Pancreas (tissue), 10 donors: ENCODE results near the gene CKS1B. TPM values are rescaled to one million over a fixed set of nuclear protein-coding genes. Genes with fewer than 3 reads are reported as not detected.
"Not testable (repeated sequence)": the region's sequence is repeated elsewhere in the genome, so short reads cannot be mapped to it uniquely, and the experiment has no call there.

Experiments
- ATAC-seq, 4 donors: fragments of 200-7000 bp; cut with Tn5 transposase; one replicate each; pipeline versions ENCODE4 v1.8.0 to v1.9.1; 2020; ENCODE audit warnings: mild to moderate bottlenecking in 4 of 4, moderate library complexity in 4 of 4
- DNase-seq, 6 donors: peaks; one replicate each; pipeline ENCODE4 v3.0.0-alpha.2; 2020
- FAIRE-seq: peaks from 2 replicates; lab custom pipeline; 2012; peaks lifted over from hg19 to GRCh38; lab: Jason Lieb, UNC
- H3K27ac ChIP-seq, 4 donors: fragments of 200-600 bp; sonication (generic); 1 replicate in 3 of 4; 2 replicates in 1 of 4; pipeline versions ENCODE4 v1.5.0 to v1.8.0; 2020
- H3K27me3 ChIP-seq, 4 donors: fragments of 200-600 bp; one replicate each; pipeline ENCODE4 v1.8.0; 2021
- H3K36me3 ChIP-seq, 3 donors: fragments of 200-600 bp; sonication (generic) in 1 of 3; one replicate each; pipeline versions ENCODE4 v1.5.0 to v1.8.0; 2020 to 2021
- H3K4me1 ChIP-seq, 3 donors: fragments of 200-600 bp; one replicate each; pipeline ENCODE4 v1.8.0; 2021
- H3K4me3 ChIP-seq, 4 donors: fragments of 200-600 bp; sonication (generic) in 2 of 4; one replicate each; pipeline versions ENCODE4 v1.5.0 to v1.8.0; 2020 to 2021
- H3K9me3 ChIP-seq, 4 donors: fragments of 200-600 bp; one replicate each; pipeline ENCODE4 v1.8.0; 2021
- WGBS, 2 donors: extraction: QIAGEN DNeasy Blood & Tissue Kit; methylation state at CpG; one replicate each; pipeline ENCODE4 v1.1.7; 2013; 5-methylcytosine and 5-hydroxymethylcytosine counted together
- intact Hi-C, 3 donors: fragments of 100-400 bp; cut with DNase I; formaldehyde crosslinking; loops; one replicate each; pipeline versions ENCODE4 v1.11.1 to v1.14.2; 2022
- polyA plus RNA-seq, 2 donors: library from polyadenylated mRNA; stranded (reverse); fragments of 200-250 nt; gene quantifications; one replicate each; pipeline ENCODE4 v1.2.3, GENCODE V29; 2013
- total RNA-seq, 6 donors: library from RNA; stranded (reverse); fragmentation: NEBNext Ultra II Directional in 4 of 6; extraction: Animal tissue kit (Norgen Biotek cat#: 25700) in 4 of 6; gene quantifications; one replicate each; pipeline versions ENCODE4 v1.2.1 to v1.2.4, GENCODE V29; 2021 to 2023
- TF ChIP-seq, protein P1 (sequence below), 4 donors: fragments of 200-600 bp; sonication (generic) in 3 of 4; IDR thresholded peaks; one replicate each; pipeline versions ENCODE4 v1.5.0 to v1.8.0; 2021; ENCODE audit warnings: antibody characterized with exemption in 4 of 4
- donor health status: healthy with polysubstance abuse.
- donor health status: DM: no; HTN: no; CAD: no; lungs with moderate emphysema.
- donor health status: DM: no; HTN: no; CAD: no.
- donor health status: control.
- donor health status: control.
- donor health status: Bipolar disorder and iron deficiency.
- donor health status: DM: yes; HTN: yes; CAD: no.
- donor health status: DM: no; HTN: no; CAD: no.
- donor health status: DM: no; HTN: no; CAD: no.
- donor health status: DM: yes; HTN: yes; CAD: no.

The CKS1B gene
- total and polyA plus RNA-seq, 8 donors = 6.7 to 19.5 (median 10.2) TPM

DNA sequence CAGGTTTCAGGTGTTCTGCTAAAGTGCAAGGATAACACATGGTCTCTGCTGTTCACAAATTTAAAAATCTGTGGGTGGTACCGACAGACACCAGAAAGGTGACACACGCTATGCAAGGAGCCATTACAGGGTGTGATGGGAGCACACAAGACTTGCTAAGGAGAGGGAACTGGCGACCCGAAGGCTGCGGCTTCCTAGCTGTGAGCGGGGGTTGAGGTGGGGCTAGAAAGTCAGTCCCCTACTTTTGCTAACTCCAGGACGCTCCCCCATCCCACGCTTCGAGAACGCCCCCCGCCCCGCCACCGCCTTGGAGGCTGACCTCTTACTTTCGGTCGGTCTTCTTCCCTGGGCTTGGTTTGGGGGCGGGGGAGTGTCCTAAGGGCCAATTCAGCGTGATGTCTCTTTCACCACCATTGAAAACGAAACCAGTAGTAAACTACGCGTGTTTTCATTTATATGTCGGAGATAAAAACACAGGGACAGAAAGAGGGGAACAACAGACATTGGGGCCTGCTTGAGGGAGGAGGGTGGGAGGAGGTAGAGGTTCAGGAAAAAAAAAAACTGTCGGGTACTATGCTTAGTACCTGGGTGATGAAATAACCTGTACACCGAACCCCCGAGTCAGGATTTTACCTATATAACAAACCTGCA lies 1.1 kb downstream of the CKS1B start:
- no peaks in the 10 kb centered on the region for H3K27me3 ChIP-seq
- peak in 5 of 6 donors; percentile 53 to 79 (median 60) for DNase-seq
- H3K27ac ChIP-seq = peak overlapping the region; percentile 90 to 98 (median 96)
- no peak for FAIRE-seq
- TF ChIP-seq, protein P1, sequence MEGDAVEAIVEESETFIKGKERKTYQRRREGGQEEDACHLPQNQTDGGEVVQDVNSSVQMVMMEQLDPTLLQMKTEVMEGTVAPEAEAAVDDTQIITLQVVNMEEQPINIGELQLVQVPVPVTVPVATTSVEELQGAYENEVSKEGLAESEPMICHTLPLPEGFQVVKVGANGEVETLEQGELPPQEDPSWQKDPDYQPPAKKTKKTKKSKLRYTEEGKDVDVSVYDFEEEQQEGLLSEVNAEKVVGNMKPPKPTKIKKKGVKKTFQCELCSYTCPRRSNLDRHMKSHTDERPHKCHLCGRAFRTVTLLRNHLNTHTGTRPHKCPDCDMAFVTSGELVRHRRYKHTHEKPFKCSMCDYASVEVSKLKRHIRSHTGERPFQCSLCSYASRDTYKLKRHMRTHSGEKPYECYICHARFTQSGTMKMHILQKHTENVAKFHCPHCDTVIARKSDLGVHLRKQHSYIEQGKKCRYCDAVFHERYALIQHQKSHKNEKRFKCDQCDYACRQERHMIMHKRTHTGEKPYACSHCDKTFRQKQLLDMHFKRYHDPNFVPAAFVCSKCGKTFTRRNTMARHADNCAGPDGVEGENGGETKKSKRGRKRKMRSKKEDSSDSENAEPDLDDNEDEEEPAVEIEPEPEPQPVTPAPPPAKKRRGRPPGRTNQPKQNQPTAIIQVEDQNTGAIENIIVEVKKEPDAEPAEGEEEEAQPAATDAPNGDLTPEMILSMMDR (IDR thresholded peaks at IDR 0.05) = no peak
- H3K36me3 ChIP-seq = no peaks in the 10 kb centered on the region
- peak overlapping the region; percentile 27 to 73 (median 58) for H3K4me3 ChIP-seq
- H3K4me1 ChIP-seq = peaks cover 12 to 26% (median 22%) of the 10 kb centered on the region in 3 donors
- ATAC-seq = peak in 1 of 4 donors; percentile 3
- 0 to 1% methylated on average over 24 of the region's 24 CpGs for WGBS, 2 donors
- intact Hi-C loops = no loop called here
- H3K9me3 ChIP-seq = no peaks in the 10 kb centered on the region

DNA sequence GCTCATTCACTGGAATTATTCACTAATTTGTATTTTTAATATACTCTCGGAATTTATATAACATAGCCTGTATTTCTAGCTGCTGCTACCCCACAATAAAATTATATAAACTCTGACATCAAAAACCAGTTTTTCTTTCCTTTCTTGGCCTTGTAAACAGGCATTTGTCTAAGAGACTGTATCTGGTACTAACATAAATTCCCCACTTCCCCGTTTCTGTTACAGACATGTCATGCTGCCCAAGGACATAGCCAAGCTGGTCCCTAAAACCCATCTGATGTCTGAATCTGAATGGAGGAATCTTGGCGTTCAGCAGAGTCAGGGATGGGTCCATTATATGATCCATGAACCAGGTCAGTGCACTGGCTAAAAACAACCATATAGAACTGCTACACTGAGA lies 3.3 kb downstream of the CKS1B start:
- not testable (repeated sequence) for ATAC-seq
- 53 to 58% methylated on average over 3 of the region's 3 CpGs for WGBS, 2 donors

DNA sequence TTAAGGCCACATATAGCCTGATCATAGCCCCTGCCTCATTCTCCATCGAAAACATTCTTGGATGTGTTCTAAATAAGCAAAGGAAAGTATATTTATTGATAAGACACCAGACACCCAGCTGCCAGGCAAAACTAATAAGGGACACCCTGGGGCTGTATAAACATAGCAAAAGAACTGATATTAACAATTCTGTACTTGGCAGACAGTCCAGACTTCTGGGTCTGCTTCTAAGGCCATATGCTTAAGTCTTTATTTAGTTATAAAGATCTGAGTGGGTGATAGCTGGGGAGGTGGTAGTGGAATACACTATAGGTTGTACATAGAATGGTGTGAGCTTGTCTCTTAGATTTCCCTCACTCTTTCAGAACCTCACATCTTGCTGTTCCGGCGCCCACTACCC lies 3.9 kb downstream of the CKS1B start:
- H3K4me1 ChIP-seq = peaks cover 0 to 11% (median 0%) of the 10 kb centered on the region in 3 donors
- no peaks in the 10 kb centered on the region for H3K27me3 ChIP-seq
- no peak overlapping the region for H3K27ac ChIP-seq
- DNase-seq (no peak), ATAC-seq (no peak), FAIRE-seq (no peak)
- 90% methylated on average over 3 of the region's 3 CpGs for WGBS, 2 donors
- no peaks in the 10 kb centered on the region for H3K9me3 ChIP-seq
- no peak overlapping the region for H3K4me3 ChIP-seq
- TF ChIP-seq, protein P1 (IDR thresholded peaks at IDR 0.05) = no peak
- intact Hi-C loops = no loop called here
- no peaks in the 10 kb centered on the region for H3K36me3 ChIP-seq

More for the DNA sequence above, 3.3 kb downstream of the CKS1B start:
- DNase-seq, FAIRE-seq, intact Hi-C loops, H3K36me3 ChIP-seq, H3K9me3 ChIP-seq, H3K4me3 ChIP-seq, H3K27me3 ChIP-seq, H3K27ac ChIP-seq: not testable (repeated sequence)
- H3K4me1 ChIP-seq = peaks cover 0 to 11% (median 4%) of the 10 kb centered on the region in 3 donors

DNA sequence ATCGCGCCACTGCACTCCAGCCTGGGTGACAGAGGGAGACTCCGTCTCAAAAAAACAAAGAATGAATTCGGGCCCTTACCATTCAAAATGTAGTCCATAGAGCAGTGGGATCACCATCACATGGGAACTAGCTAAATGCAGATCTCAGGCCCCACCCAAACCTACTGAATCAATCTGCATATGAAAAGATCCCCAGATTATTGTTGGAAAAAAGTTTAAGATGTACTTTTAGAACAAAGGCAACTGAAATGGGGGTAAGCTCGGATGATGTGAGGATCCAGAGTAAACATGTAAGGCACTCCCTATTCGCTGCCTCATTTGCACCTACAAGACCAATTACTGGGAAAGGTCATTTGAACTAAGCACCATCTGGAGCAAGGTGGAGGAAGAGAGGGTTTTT lies 7.9 kb downstream of the CKS1B start:
- no peaks in the 10 kb centered on the region for H3K9me3 ChIP-seq
- TF ChIP-seq, protein P1 (IDR thresholded peaks at IDR 0.05) = no peak

DNA sequence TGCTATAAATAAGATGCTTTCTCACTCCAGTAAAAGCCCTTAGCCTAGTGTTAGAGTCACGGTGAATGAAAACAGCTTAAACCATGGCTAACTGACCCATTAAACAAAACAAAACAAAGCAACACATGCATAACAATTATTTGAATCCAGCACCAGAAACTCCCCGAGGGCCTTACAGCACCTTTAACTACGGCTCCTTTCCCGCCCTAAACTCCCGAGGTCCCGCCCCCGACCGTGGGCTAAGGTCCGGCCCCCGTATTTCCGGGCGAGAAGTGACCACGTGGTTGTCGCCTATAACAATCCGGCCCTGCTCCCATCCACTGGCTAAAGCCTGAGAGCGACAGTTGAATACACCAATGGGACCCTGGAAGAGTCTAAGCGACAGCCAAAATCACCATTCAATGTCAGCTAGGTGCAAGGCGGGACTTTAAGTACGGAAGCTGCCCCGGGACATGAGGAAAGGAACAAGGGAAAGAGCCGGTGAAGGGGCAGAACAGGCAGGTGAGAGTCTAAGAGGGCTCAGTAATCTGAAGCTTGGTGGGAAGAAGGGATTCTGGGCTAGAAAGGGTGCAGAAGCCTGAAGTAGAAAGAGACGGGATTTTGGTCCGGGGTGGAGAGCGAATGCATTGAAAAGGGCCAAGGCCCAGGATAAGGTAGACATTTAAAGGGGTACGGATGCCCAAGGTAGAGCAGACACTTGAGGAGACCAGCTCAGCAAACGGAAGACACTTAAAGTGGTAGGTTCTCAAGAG lies 8.6 kb downstream of the CKS1B start, which contains the start of gene FLAD1:
Gene FLAD1, plus strand, starts transcription at position 448 of the 752 bp plus-strand sequence. CDS start 351 bp downstream, outside the sequence.
- peak; percentile 91 to 99 (median 98) for DNase-seq
- Histone ChIP-seq H3K27me3 (no peaks in the 10 kb centered on the region), H3K36me3 (no peaks in the 10 kb centered on the region), H3K4me3 (peak within 1 kb of the TSS; percentile 59 to 88 (median 72)), H3K4me1 (peaks cover 6 to 14% (median 7%) of the 10 kb centered on the region in 3 donors), H3K9me3 (no peaks in the 10 kb centered on the region), H3K27ac (peak within 1 kb of the TSS in 2 of 4 donors; percentile 31 to 41)
- intact Hi-C loops = no loop called here
- TF ChIP-seq, protein P1 (IDR thresholded peaks at IDR 0.05) = no peak
- ATAC-seq = peak; percentile 99 to 100 (median 100)
- peak; percentile 96 for FAIRE-seq
- 0 to 1% methylated on average over 26 of the region's 26 CpGs for WGBS, 2 donors

More for the DNA sequence above, 7.9 kb downstream of the CKS1B start:
- ATAC-seq (no peak), FAIRE-seq (no peak), DNase-seq (no peak)
- Histone ChIP-seq H3K4me1 (peaks cover 6 to 14% (median 7%) of the 10 kb centered on the region in 3 donors), H3K27me3 (no peaks in the 10 kb centered on the region), H3K27ac (no peak overlapping the region), H3K4me3 (peak overlapping the region in 2 of 4 donors; percentile 59 to 88), H3K36me3 (no peaks in the 10 kb centered on the region)
- WGBS, 2 donors = 53 to 54% methylated on average over 6 of the region's 6 CpGs
- intact Hi-C loops = no loop called here
